OCI-LY1 (cell line): Measurements from ENCODE around the gene HOXA10.

Source experiments
- CTCF ChIP-seq: fragments of 200-600 bp; sonication (generic), shearing (Covaris generic); IDR thresholded peaks from 2 replicates; pipeline ENCODE4 v1.5.1; 2017; ENCODE audit warnings: mild to moderate bottlenecking, antibody characterized with exemption, low read length, moderate library complexity, mixed read lengths
- EZH2 ChIP-seq: fragments of 200-600 bp; sonication (generic), shearing (Covaris generic); IDR thresholded peaks from 2 replicates; pipeline ENCODE4 v1.8.0; 2017; ENCODE audit warnings: borderline replicate concordance, mixed run types, mild to moderate bottlenecking, antibody characterized with exemption, low read length, moderate library complexity, mixed read lengths

- TF ChIP-seq CTCF (no peak), EZH2 (no peak)
Observed at GRCh38 chr7:27146491-27147198, 27.5 kb downstream of the HOXA10 start.
